Left ventricle myocardium inferior (tissue), 1 donor: Measurements from ENCODE around the gene CASZ1. TPM values are rescaled to one million over a fixed set of nuclear protein-coding genes. Genes with fewer than 3 reads are reported as not detected.

ENCODE experiments used
- DNase-seq: peaks from one replicate; pipeline ENCODE4 v3.0.0-alpha.2; 2020
- H3K27ac ChIP-seq: fragments of 200-600 bp; replicated peaks from 2 replicates; pipeline ENCODE4 v1.8.0; 2021
- H3K27me3 ChIP-seq: fragments of 200-600 bp; 2 replicates; pipeline ENCODE4 v1.8.0; 2021; ENCODE audit warnings: low read depth
- H3K36me3 ChIP-seq: fragments of 200-600 bp; 2 replicates; pipeline ENCODE4 v1.8.0; 2021
- H3K4me1 ChIP-seq: fragments of 200-600 bp; 2 replicates; pipeline ENCODE4 v1.8.0; 2021
- H3K4me3 ChIP-seq: fragments of 200-600 bp; 2 replicates; pipeline ENCODE4 v1.8.0; 2021; ENCODE audit warnings: mild to moderate bottlenecking, moderate library complexity
- H3K9me3 ChIP-seq: fragments of 200-600 bp; replicated peaks from 2 replicates; pipeline ENCODE4 v1.8.0; 2021
- intact Hi-C: fragments of 100-400 bp; cut with micrococcal nuclease; formaldehyde crosslinking; loops from one replicate; pipeline ENCODE4 v1.11.0; 2022
- total RNA-seq: library from RNA; stranded (reverse); fragmentation: NEBNext Ultra II Directional; extraction: Animal tissue kit (Norgen Biotek cat#: 25700); gene quantifications from one replicate; pipeline ENCODE4 v1.2.1, GENCODE V29; 2021
- TF ChIP-seq, protein P1 (sequence below): fragments of 200-600 bp; IDR thresholded peaks from 2 replicates; pipeline ENCODE4 v1.8.0; 2021; ENCODE audit warnings: antibody characterized with exemption, mild to moderate bottlenecking, borderline replicate concordance
- donor health status: DM: no; HTN: yes; CAD: no; lungs with severe emphysema.

Gene CASZ1
- total RNA-seq, 1 donor from 2014 or later = 56.3 TPM

DNA sequence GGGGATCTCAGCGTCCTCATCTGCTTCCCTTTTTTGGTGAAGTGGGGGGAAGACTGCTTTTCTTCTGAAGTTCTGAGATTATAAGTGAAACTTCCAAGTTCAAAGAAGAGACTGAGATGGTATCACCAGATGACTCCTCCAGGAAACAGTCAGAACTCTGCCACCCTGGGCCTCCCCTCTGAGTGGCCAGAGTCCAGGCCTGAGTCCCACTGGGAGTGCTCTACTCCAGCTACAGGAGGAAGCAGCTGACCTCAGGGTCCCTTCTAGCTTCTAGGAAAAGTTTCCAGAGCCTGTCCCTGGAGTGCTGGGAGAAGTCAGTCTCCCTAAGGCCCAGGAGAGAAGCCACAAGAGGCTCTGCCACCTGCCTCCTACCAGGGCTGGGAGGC, 104.7 kb downstream of the CASZ1 start:
- TF ChIP-seq, protein P1, sequence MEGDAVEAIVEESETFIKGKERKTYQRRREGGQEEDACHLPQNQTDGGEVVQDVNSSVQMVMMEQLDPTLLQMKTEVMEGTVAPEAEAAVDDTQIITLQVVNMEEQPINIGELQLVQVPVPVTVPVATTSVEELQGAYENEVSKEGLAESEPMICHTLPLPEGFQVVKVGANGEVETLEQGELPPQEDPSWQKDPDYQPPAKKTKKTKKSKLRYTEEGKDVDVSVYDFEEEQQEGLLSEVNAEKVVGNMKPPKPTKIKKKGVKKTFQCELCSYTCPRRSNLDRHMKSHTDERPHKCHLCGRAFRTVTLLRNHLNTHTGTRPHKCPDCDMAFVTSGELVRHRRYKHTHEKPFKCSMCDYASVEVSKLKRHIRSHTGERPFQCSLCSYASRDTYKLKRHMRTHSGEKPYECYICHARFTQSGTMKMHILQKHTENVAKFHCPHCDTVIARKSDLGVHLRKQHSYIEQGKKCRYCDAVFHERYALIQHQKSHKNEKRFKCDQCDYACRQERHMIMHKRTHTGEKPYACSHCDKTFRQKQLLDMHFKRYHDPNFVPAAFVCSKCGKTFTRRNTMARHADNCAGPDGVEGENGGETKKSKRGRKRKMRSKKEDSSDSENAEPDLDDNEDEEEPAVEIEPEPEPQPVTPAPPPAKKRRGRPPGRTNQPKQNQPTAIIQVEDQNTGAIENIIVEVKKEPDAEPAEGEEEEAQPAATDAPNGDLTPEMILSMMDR = no peak
- DNase-seq = no peak
- Histone ChIP-seq H3K27ac (peak overlapping the region; percentile 84), H3K9me3 (no peaks in the 10 kb centered on the region), H3K36me3 (no peaks in the 10 kb centered on the region), H3K4me3 (no peak overlapping the region), H3K4me1 (peaks cover 90% of the 10 kb centered on the region), H3K27me3 (no peaks in the 10 kb centered on the region)
- intact Hi-C loops = no loop called here

GRCh38 chr1:10691075-10691739, 105.2 kb downstream of the CASZ1 start:
- intact Hi-C loops = no loop called here

GRCh38 chr1:10690484-10690883, 106.0 kb downstream of the CASZ1 start:
- peak overlapping the region; percentile 91 for H3K27ac ChIP-seq
- DNase-seq = no peak
- H3K4me1 ChIP-seq = peaks cover 90% of the 10 kb centered on the region
- no peaks in the 10 kb centered on the region for H3K27me3 ChIP-seq
- no peaks in the 10 kb centered on the region for H3K36me3 ChIP-seq
- H3K4me3 ChIP-seq = no peak overlapping the region
- H3K9me3 ChIP-seq = no peaks in the 10 kb centered on the region
- intact Hi-C loops = no loop called here
- TF ChIP-seq, protein P1 = no peak

More at GRCh38 chr1:10691075-10691739, 105.2 kb downstream of the CASZ1 start:
- no peak for DNase-seq
- TF ChIP-seq, protein P1 = no peak
- no peaks in the 10 kb centered on the region for H3K27me3 ChIP-seq
- H3K9me3 ChIP-seq = no peaks in the 10 kb centered on the region
- H3K4me1 ChIP-seq = peaks cover 90% of the 10 kb centered on the region
- H3K4me3 ChIP-seq = no peak overlapping the region
- H3K36me3 ChIP-seq = no peaks in the 10 kb centered on the region
- H3K27ac ChIP-seq = peak overlapping the region; percentile 84

- TF ChIP-seq, protein P1 = no peak
- Histone ChIP-seq H3K36me3 (no peaks in the 10 kb centered on the region), H3K27me3 (no peaks in the 10 kb centered on the region), H3K27ac (peak overlapping the region; percentile 91), H3K4me1 (peaks cover 100% of the 10 kb centered on the region), H3K9me3 (no peaks in the 10 kb centered on the region), H3K4me3 (no peak overlapping the region)
- no peak for DNase-seq
- intact Hi-C loops = no loop called here
Observed at GRCh38 chr1:10688409-10688786, 108.0 kb downstream of the CASZ1 start.

GRCh38 chr1:10687782-10688408, 108.6 kb downstream of the CASZ1 start:
- H3K4me1 ChIP-seq = peaks cover 100% of the 10 kb centered on the region

More at GRCh38 chr1:10687782-10688408, 108.6 kb downstream of the CASZ1 start:
- TF ChIP-seq, protein P1 = no peak
- intact Hi-C loops = no loop called here
- H3K27ac ChIP-seq = peak overlapping the region; percentile 91
- no peak for DNase-seq
- H3K4me3 ChIP-seq = no peak overlapping the region
- H3K9me3 ChIP-seq = no peaks in the 10 kb centered on the region
- H3K36me3 ChIP-seq = no peaks in the 10 kb centered on the region
- H3K27me3 ChIP-seq = no peaks in the 10 kb centered on the region
